MM.1S (cell line): ENCODE results near the gene PLCB4.

Experiments used
- DNase-seq: peaks from one replicate; pipeline ENCODE4 v3.0.0-alpha.2; 2015
- H2AFZ ChIP-seq: fragments of 300-600 bp; sonication (generic); 2 replicates; pipeline ENCODE4 v1.6.0; 2016; ENCODE audit warnings: antibody characterized with exemption, low read length
- H3F3A ChIP-seq: fragments of 300-600 bp; sonication (generic); 2 replicates; pipeline ENCODE4 v1.6.1; 2016; ENCODE audit warnings: mild to moderate bottlenecking, antibody characterized with exemption, low read length, moderate library complexity, mixed read lengths; ENCODE audit not compliant: insufficient read depth
- H3K27ac ChIP-seq: fragments of 300-600 bp; sonication (generic); 2 replicates; pipeline ENCODE4 v1.5.1; 2016; ENCODE audit warnings: mild to moderate bottlenecking, low read length
- H3K27me3 ChIP-seq: fragments of 300-600 bp; sonication (generic); replicated peaks from 2 replicates; pipeline ENCODE4 v1.6.0; 2016; ENCODE audit warnings: low read length; ENCODE audit not compliant: insufficient read depth
- H3K36me3 ChIP-seq: fragments of 300-600 bp; sonication (generic); replicated peaks from 2 replicates; pipeline ENCODE4 v1.6.1; 2016; ENCODE audit warnings: mild to moderate bottlenecking, low read length, mixed read lengths; ENCODE audit not compliant: insufficient read depth
- H3K4me1 ChIP-seq: fragments of 300-600 bp; sonication (generic); 2 replicates; pipeline ENCODE4 v1.6.1; 2016; ENCODE audit warnings: low read length, mixed read lengths
- H3K4me2 ChIP-seq: fragments of 300-600 bp; sonication (generic); 2 replicates; pipeline ENCODE4 v1.6.0; 2016; ENCODE audit warnings: low read depth, low read length
- H3K4me3 ChIP-seq: fragments of 300-600 bp; sonication (generic); 2 replicates; pipeline ENCODE4 v1.5.1; 2016; ENCODE audit warnings: low read length, mixed read lengths
- H3K79me2 ChIP-seq: fragments of 300-600 bp; sonication (generic); 2 replicates; pipeline ENCODE4 v1.6.1; 2016; ENCODE audit warnings: mixed run types, low read length, mixed read lengths
- H3K9ac ChIP-seq: fragments of 300-600 bp; sonication (generic); 2 replicates; pipeline ENCODE4 v1.6.1; 2016; ENCODE audit warnings: low read length, mixed read lengths
- H3K9me2 ChIP-seq: fragments of 300-600 bp; sonication (generic); replicated peaks from 2 replicates; pipeline ENCODE4 v1.6.1; 2016; ENCODE audit warnings: mild to moderate bottlenecking, low read length, mixed read lengths; ENCODE audit not compliant: insufficient read depth
- H3K9me3 ChIP-seq: fragments of 300-600 bp; sonication (generic); replicated peaks from 2 replicates; pipeline ENCODE4 v1.6.1; 2016; ENCODE audit warnings: mild to moderate bottlenecking, low read length, mixed read lengths; ENCODE audit not compliant: insufficient read depth
- H4K20me1 ChIP-seq: fragments of 300-600 bp; sonication (generic); 2 replicates; pipeline ENCODE4 v1.6.1; 2016; ENCODE audit warnings: mild to moderate bottlenecking, low read length, moderate library complexity, mixed read lengths; ENCODE audit not compliant: insufficient read depth
- EZH2 ChIP-seq: fragments of 300-600 bp; sonication (generic); optimal IDR thresholded peaks from 2 replicates; pipeline ENCODE3; 2017; ENCODE audit warnings: low read depth, mild to moderate bottlenecking, antibody characterized with exemption, low read length, mixed read lengths
- EZH2phosphoT487 ChIP-seq: fragments of 300-600 bp; sonication (generic); IDR thresholded peaks from 2 replicates; pipeline ENCODE4 v1.6.1; 2018; ENCODE audit warnings: antibody characterized with exemption, low read length
- TF ChIP-seq, protein P1 (sequence below): fragments of 300-600 bp; sonication (generic); IDR thresholded peaks from 2 replicates; pipeline ENCODE4 v1.5.1; 2016; ENCODE audit warnings: antibody characterized with exemption, low read length, mixed read lengths

PLCB4 gene

DNA sequence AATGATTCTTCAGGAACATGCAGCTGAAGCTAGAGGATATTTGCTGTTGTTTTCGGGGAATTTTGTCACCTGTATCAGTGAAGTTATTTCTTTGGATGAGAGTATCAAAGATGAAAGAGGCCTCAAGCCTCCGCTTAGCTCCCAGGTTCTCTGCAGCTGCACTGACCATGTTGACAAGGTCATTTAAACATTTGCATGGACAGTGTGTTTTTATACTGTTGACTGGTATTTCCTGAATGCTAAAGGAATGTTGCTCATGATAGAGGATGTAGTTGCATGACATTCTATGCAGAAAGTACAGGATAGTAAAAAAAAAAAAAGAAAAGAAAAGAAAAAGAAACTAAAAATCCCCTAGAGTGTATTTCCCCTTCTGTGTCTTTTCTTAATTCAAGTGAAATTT is 279.9 kb downstream of the PLCB4 start:
- Histone ChIP-seq H3F3A (no peaks in the 10 kb centered on the region), H3K27ac (no peak overlapping the region), H3K9me3 (no peaks in the 10 kb centered on the region), H4K20me1 (no peaks in the 10 kb centered on the region), H2AFZ (no peak overlapping the region), H3K4me1 (peaks cover 7% of the 10 kb centered on the region; the same call in 1 of the 2 replicates), H3K4me3 (no peak overlapping the region), H3K9me2 (no peaks in the 10 kb centered on the region), H3K9ac (no peak overlapping the region), H3K36me3 (no peaks in the 10 kb centered on the region), H3K79me2 (no peaks in the 10 kb centered on the region), H3K4me2 (no peak overlapping the region), H3K27me3 (no peaks in the 10 kb centered on the region)
- TF ChIP-seq EZH2phosphoT487 (no peak), EZH2 (no peak)
- TF ChIP-seq, protein P1, sequence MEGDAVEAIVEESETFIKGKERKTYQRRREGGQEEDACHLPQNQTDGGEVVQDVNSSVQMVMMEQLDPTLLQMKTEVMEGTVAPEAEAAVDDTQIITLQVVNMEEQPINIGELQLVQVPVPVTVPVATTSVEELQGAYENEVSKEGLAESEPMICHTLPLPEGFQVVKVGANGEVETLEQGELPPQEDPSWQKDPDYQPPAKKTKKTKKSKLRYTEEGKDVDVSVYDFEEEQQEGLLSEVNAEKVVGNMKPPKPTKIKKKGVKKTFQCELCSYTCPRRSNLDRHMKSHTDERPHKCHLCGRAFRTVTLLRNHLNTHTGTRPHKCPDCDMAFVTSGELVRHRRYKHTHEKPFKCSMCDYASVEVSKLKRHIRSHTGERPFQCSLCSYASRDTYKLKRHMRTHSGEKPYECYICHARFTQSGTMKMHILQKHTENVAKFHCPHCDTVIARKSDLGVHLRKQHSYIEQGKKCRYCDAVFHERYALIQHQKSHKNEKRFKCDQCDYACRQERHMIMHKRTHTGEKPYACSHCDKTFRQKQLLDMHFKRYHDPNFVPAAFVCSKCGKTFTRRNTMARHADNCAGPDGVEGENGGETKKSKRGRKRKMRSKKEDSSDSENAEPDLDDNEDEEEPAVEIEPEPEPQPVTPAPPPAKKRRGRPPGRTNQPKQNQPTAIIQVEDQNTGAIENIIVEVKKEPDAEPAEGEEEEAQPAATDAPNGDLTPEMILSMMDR: no peak
- DNase-seq: no peak

DNA sequence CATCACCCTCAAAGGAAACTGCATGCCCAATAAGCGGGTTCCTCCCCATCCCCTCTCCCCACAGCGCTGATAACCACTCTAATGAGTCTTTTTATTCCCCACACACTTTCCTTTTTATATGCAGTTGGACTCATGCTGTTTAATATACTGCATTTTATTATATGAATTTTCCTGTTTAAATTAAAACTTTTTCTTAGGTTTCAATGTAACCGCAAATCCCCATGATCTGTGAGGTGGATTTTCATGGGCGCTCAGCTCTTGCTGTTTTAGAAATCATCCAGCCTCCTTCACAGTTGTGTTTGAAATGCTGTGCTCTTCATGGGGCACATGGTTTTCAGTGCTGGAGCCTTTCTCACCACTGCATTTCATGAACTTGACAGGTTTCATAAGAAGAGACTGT is 280.4 kb downstream of the PLCB4 start:
- no peaks in the 10 kb centered on the region for H3K9me2 ChIP-seq
- H2AFZ ChIP-seq: no peak overlapping the region
- no peaks in the 10 kb centered on the region for H3K27me3 ChIP-seq
- no peak overlapping the region for H3K27ac ChIP-seq
- no peaks in the 10 kb centered on the region for H3K9me3 ChIP-seq
- H3K36me3 ChIP-seq: no peaks in the 10 kb centered on the region
- no peak overlapping the region for H3K9ac ChIP-seq
- TF ChIP-seq EZH2: no peak
- peaks cover 7% of the 10 kb centered on the region; the same call in 1 of the 2 replicates for H3K4me1 ChIP-seq
- H3K79me2 ChIP-seq: no peaks in the 10 kb centered on the region
- no peaks in the 10 kb centered on the region for H4K20me1 ChIP-seq
- no peak overlapping the region for H3K4me3 ChIP-seq
- no peak overlapping the region for H3K4me2 ChIP-seq
- no peaks in the 10 kb centered on the region for H3F3A ChIP-seq
- no peak for DNase-seq

DNA sequence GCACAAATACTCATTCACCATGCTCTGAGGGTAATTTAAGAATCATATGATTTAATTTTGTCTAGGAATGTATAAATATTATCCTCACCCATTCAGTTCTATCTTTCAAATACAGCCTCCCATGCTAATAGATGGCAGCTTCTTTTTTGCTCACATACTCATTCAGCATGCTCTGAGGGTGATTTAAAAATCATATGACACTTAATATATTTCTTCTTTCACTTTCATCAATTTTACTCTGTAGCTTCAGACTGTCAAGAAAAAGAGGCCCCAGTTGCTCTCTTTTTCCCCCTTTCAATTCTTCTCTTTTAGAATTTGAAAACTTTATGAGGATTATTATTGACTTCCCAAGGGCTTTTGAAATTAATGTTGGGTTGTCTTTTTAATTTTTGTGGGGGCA is 283.9 kb downstream of the PLCB4 start:
- H3K9me3 ChIP-seq: no peaks in the 10 kb centered on the region

More for the DNA sequence above, 283.9 kb downstream of the PLCB4 start:
- H3K27me3 ChIP-seq: no peaks in the 10 kb centered on the region
- TF ChIP-seq, protein P1: no peak
- H3F3A ChIP-seq: no peaks in the 10 kb centered on the region
- H3K4me1 ChIP-seq: peaks cover 12% of the 10 kb centered on the region
- no peak overlapping the region for H3K9ac ChIP-seq
- no peak overlapping the region for H3K4me3 ChIP-seq
- H3K36me3 ChIP-seq: no peaks in the 10 kb centered on the region
- no peak overlapping the region for H3K27ac ChIP-seq
- no peak overlapping the region for H2AFZ ChIP-seq
- peak; percentile 15 for DNase-seq
- no peaks in the 10 kb centered on the region for H4K20me1 ChIP-seq
- no peaks in the 10 kb centered on the region for H3K9me2 ChIP-seq
- no peaks in the 10 kb centered on the region for H3K79me2 ChIP-seq
- peak overlapping the region; percentile 24; the same call in 1 of the 2 replicates for H3K4me2 ChIP-seq
